Left colon (tissue), 2 donors: Measurements from ENCODE around the gene PGS1. TPM values are rescaled to one million over a fixed set of nuclear protein-coding genes. Genes with fewer than 3 reads are reported as not detected.
"Not testable (repeated sequence)": the region's sequence is repeated elsewhere in the genome, so short reads cannot be mapped to it uniquely, and the experiment has no call there.

Experiments
- ATAC-seq: fragments of 200-7000 bp; cut with Tn5 transposase; one replicate; pipeline ENCODE4 v1.9.1; 2020; ENCODE audit warnings: mild to moderate bottlenecking, moderate library complexity
- DNase-seq, 2 donors: peaks; one replicate each; pipeline ENCODE4 v3.0.0-alpha.2; 2020
- intact Hi-C, 2 donors: fragments of 100-400 bp; cut with DNase I in 1 of 2; cut with micrococcal nuclease in 1 of 2; formaldehyde crosslinking; loops; one replicate each; pipeline versions ENCODE4 v1.11.2 to v1.14.0; 2022; cut with DNase I, micrococcal nuclease
- long read RNA-seq: library from polyadenylated mRNA; unstranded; transcript quantifications from one replicate; pipeline ENCODE4 v2.0.0, GENCODE V29; 2021
- total RNA-seq, 2 donors: library from RNA; stranded (reverse); fragmentation: NEBNext Ultra II Directional; extraction: Animal tissue kit (Norgen Biotek cat#: 25700); gene quantifications; one replicate each; pipeline ENCODE4 v1.2.1, GENCODE V29; 2021
- donor health status: DM: no; HTN: no; CAD: no.
- donor health status: DM: yes; HTN: yes; CAD: no.

The PGS1 gene, protein sequence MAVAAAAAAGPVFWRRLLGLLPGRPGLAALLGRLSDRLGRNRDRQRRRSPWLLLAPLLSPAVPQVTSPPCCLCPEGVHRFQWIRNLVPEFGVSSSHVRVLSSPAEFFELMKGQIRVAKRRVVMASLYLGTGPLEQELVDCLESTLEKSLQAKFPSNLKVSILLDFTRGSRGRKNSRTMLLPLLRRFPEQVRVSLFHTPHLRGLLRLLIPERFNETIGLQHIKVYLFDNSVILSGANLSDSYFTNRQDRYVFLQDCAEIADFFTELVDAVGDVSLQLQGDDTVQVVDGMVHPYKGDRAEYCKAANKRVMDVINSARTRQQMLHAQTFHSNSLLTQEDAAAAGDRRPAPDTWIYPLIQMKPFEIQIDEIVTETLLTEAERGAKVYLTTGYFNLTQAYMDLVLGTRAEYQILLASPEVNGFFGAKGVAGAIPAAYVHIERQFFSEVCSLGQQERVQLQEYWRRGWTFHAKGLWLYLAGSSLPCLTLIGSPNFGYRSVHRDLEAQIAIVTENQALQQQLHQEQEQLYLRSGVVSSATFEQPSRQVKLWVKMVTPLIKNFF
- 10 to 100 TPM; 37.6 to 44.5 TPM for total RNA-seq
- long read RNA-seq, transcript PGS1-201 (10 exons, 2,201 nt) = major isoform, 24 of 68 reads
- long read RNA-seq, partial matches to known transcripts = 6 of 68 reads
- long read RNA-seq, other reads (novel, unspliced or antisense) = 36 of 68 reads

DNA sequence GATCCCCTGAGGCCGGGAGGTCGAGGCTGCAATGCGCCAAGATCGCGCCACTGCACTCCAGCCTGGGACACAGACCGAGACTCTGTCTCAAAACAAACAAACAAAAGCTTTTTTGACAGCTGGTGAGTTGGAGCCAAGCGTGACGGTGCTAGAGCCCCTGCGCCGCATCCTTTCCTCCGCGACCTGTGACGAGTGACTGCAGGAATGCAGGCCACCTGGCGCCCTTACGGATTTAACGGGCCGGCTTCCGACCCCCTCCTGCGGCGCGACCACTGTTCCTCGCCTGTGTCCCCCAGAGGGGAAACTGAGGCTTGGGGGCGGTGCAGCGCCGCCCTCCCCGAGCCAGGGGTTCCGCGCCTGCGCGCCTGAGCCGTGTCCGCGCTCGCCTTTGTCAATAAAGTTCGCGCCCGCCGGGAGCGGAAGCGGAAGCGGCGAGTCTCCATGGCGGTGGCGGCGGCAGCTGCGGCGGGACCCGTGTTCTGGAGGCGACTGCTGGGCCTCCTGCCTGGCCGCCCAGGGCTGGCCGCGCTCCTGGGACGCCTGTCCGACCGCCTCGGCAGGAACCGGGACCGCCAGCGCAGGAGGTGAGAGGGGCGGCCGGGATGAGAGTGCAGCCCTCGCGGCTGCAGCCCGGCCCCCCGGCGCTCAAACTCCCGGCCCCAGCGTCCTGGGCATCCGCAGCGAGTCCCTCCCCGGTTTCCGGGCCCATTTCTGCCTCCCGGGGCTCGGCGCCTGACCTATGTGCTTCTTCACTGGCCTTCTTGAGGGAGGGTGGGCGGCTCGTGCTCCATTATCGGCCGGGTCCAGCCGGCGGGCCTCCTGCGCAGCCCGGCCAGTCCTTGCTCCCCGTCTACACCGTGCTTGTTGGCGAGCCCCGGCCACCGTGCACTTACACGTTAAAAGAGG lies at the start of gene PGS1:
TSS of gene PGS1 (plus strand) at position 425 of the 906 bp plus-strand sequence. CDS start at position 442, 17 bp downstream.
- intact Hi-C loops = no loop called here
- peak; percentile 88 for ATAC-seq
- peak; percentile 72 to 89 for DNase-seq

DNA sequence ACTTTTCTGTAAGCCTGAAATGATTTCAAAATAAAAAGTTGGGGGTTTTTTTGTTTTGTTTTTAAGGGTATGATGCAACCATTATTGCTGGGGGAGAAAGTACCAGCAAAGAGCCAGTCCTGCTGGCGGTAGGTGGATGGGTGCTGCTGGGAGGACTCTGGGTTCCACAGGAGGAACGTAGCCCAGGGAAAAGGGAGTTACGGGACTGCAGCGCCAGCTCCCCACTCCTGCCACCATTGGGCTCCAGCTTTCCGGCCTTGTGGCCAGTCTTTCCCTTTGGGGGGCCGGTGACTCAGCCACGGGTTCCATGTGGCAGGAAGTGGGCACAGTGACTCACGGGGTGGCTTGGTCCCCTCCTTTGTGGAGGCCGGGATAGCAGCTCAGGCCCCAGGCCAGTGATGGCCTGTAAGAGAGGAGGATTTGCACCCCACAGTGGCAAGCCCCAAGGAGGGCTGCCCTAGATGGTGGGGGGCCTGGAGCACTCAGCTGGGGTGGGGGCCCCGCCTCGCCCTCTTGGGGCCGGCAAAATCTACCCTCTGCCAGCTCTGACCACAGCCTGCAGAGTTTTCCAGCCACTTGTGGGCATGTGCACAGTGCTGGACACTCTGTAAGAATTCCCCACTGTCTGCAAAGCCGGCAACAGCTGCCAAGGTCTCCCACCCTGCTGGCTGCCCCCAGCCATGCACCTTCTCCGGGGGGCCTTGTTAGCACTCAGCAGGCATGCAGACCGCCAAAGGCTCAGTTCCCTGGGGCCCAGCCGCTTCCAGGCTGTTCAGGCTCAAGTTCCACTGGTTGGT lies 49.0 kb upstream of the PGS1 start:
- no peak for DNase-seq
- no peak for ATAC-seq
- intact Hi-C loops = no loop called here

DNA sequence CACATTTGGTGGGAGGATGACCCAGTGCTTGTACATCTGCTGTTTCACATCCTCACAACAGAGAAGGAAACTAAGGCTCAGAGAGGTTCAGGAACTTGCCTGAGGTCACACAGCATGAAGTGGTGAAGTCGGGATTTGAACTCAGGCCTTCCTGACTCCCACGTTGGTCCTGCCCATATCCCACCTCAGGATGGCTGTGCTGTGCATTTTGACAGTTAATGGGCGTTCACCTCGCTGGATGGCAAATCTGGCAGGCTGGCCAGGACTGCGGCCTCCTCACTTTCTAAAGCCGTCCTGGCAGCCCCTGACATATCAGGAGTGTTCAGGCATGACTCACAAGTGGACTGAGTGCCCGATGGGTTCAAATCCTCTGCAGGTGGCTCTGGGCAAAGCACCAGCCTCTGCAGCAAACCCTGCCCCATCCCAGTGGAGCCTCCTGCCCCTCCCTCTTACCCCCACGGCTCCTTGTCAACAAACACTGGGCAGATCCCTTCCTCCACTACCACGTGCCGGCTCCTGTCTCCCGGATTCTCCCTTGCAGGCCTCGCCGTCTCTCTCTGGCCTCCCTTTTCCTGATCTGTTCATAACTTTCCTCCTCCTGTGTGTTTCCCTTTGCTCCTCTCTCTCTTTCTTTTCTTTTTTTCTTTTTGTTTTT lies 47.8 kb upstream of the PGS1 start:
- peak; percentile 89 for ATAC-seq
- intact Hi-C loops = no loop called here
- peak in 1 of 2 donors; percentile 48 for DNase-seq

DNA sequence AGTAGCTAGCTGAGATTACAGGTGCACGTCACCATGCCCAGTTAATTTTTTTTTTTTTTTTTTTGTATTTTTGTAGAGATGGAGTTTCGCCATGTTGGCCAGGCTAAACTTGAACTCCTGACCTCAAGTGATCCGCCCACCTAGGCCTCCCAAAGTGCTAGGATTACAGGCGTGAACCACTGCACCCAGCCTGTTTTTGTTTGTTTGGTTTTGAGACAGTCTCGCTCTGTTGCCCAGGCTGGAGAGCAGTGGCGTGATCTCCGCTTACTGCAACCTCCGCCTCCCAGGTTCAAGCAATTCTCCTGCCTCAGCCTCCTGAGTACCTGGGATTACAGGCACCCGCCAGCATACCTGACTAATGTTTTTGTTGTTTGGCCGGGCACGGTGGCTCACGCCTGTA lies 47.1 kb upstream of the PGS1 start:
- DNase-seq, ATAC-seq, intact Hi-C loops: not testable (repeated sequence)

DNA sequence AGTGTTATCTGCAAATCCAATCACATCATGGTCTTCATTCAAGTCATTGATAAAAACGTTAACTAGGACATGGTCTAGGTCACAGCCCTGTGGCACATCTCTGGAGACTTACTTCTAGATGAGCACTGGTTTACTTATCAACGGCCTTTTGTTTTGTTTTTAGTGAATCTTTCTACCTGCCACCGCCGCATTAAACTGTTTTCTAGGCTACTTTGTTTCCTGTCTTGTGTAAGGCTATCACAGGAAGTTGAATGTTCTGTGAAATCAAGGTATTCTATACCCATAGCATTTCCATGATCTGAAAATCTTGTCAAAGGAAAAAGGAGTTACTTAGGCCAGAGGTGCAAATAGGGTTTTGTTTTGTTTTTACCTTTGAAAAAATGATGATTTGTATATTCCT lies 45.5 kb upstream of the PGS1 start:
- intact Hi-C loops = no loop called here
- DNase-seq (no peak), ATAC-seq (no peak)

DNA sequence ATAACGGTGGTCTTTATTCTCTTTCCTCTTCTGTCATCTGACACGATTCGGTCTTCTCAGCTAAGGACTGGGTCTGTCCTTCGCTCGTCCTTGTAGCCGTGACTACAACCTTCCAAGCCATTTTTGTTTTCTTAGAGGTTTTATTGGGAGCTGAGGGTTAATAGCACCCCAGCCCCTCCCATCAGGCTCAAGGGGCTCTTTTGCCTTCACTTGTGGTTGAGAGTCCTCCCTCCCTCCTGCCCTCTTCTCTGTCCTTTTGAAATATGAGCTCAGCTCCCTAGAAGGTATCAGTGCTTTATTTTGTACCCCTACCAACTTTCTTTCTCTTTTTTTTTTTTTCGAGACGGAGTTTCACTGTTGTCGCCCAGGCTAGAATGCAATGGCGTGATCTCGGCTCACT lies 43.2 kb upstream of the PGS1 start:
- intact Hi-C loops = no loop called here
- no peak for DNase-seq
- ATAC-seq = no peak

DNA sequence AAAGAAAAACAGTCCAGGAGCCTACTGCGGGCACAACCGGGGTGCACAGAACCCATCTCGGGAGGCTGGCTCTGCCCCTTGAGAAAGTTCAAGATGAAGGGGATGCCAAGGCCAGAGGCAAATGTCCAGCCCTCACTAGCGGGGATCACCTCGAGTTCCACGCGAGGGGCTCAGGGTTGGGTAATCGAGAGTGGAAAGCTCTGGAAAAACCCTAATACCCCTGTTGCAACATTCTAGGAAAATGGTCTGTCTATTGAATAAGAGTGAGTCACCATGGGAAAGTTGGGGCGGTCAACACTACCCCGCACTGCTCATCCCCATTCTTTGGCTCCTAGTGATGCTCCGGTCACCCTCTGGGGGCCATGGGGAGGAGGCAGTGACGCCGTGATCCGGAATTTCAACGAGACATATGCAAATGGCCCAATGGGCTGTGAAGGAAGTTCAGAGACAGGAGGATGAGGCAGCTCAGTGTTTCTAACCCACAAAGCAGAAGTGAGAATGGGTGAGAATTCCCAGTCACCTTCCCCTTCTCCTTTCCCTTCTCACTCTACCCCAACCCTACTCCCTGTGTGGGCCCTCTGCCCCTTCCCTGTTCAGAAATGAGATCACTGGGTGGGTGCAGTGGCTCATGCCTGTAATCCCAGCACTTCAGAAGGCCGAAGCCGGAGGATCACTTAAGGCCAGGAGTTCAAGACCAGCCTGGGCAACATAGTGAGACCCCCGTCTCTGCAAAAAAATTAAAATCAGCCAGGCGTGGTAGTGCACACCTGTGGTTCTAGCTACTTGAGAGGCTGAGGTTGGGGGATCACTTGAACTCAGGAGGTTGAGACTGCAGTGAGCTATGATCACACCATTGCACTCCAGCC lies 41.0 kb upstream of the PGS1 start:
- no peak for ATAC-seq
- intact Hi-C loops = no loop called here
- DNase-seq = no peak

DNA sequence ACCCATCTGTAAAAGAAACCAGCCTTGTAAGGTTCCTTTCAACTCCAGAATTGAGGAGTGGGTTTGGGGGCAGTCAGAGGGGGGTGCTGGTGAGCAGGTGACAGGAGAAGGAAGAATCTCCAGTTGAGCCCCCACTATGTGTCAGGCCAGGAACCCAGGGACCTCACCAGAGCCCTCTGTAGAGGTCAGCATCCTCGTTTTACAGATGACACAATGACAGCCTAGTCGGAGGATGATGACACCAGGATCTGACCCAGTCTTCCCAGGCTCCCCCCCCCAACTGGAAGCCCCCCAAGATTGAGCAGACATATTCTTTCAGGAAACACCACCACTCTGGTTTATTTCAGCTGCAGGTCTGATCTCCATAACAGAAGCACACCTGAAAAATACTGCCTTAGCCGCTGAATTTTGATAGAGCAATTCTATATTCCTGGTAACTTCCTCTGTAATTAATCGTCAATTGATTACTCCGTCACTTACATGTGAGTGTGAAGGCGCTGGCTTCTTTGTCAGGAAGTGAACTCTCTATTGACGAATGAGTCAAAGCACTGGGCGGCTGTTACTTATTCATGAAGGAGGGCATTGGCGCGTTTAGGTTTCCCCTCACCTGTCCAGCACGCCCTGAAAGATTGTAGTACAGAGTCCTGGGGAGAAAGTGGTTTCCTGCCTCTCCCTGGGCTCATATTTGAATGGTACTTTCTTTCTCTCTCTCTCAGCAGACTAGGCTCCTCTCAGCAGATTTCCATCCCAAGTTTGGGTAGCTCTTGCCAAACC lies 39.8 kb upstream of the PGS1 start:
- ATAC-seq = peak; percentile 79
- DNase-seq = peak; percentile 78
- intact Hi-C loops = no loop called here

DNA sequence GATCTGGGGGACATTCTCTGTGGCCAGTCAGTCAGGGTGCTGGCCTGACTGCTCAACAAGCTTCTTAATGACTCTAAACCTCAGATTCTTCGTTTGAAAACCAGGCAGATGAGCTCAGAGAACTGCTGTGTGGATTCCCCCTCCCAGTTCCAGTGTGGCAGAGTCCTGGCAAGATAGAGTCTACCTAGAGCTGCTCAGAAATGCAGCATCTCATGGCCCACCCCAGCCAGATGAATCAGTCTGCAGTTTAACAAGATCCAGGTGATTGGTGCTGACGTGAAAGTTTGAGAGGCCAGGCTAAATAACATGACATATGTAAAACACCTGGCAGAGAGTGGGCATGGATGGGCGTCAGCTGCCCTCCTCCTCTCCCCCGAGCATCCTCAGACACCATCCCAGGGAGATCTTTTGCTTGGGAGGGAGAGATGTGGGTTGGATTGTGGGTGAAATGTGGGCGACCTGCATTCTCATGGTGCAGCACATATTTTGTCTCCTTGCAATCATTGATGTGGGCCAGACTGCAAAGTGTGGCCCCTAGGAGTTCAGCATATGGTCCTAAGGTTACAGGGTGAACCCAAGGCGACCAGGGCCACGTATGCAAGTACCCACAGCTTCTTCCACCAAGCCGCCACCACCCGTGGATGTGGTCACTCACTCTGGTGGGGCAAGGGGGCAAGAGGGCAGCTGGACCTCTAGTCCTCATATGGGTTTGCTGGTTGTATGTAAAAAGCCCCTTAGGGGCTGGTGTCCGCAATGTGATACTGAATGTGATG lies 38.1 kb upstream of the PGS1 start:
- intact Hi-C loops = no loop called here
- ATAC-seq (no peak), DNase-seq (no peak)

DNA sequence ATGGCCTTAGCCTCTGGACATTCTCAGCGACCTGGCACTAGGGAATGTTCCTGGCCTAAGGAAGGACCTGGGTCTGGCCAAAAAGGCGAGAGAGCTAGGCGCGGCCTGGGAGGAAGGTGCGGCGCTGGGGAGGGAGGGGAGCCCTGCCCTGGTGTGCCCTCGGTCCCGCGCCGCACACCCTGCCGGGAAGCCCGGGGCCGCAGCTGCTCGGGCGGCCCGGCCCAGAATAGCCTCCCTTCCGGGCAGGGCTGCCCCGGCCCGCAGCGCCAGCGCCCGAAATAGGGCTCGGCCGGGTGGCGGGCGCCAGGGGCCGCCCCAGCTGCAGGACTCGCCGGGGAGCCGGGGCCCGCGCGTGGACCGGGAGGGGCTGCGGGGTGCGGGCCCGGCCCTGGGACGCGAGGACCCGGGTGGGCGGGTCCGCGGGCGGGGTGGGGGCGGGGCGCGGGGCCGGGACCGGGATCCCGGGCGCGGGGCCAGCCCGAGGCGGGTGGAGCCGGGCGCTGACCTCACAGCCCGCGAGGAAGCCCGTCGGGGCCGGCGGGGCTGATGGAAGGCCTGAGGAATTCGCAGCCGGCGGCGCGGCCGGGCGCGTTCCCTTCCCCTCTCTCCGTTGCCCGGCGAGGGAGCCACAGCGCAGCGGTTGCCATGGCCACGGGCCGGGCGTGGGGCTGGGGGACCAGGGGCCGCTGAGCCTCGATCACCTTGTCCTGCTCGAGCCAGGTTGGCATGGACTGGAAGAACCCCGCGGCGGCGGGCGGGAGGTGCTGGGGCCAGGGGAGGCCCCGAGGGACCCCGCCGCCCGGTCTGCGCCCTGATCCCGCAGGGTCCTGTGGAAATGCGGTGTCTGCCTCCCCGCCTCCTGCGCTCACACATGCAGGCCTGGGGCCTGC lies 36.6 kb upstream of the PGS1 start:
- DNase-seq = peak; percentile 69 to 81
- ATAC-seq = peak; percentile 68

DNA sequence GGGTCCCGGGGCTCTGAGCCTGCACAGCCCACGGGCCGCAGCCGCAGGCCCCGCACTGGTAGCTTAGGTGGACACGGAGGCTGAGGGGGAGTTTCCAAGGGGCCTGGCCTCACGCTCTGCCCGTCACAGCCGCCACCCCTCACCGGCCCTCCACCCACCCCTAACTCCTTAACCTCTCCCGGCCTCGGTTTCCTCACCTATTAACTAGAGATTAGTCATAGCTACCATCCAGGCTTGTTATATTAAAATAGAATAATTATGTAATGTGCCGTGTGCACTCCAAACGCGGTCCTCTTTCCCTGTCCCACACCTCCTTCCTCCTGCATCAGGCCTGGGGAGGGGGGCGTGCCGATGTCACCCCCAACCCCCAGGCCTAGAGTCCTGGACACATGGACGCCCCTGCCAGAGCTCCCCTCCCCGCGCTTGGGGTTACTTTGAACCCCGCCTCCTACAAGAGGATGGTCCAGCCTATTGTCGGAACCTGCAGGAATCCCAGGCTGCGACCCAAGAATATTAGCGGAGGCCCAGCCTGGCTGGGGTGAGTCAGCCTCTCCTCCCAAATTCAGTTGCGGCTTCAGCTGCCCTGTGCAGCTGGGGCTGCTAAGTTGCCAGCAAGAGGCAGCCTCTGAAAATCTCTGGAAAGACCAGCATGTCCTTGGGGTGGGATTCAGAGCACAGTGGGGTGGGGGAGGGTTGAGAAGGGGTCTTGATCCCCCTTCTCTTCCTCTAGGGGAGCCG lies 35.8 kb upstream of the PGS1 start:
- ATAC-seq (peak; percentile 2), DNase-seq (peak in 1 of 2 donors; percentile 55)
- intact Hi-C loops = no loop called here

More for the DNA sequence above, 36.6 kb upstream of the PGS1 start:
- intact Hi-C loops = no loop called here

DNA sequence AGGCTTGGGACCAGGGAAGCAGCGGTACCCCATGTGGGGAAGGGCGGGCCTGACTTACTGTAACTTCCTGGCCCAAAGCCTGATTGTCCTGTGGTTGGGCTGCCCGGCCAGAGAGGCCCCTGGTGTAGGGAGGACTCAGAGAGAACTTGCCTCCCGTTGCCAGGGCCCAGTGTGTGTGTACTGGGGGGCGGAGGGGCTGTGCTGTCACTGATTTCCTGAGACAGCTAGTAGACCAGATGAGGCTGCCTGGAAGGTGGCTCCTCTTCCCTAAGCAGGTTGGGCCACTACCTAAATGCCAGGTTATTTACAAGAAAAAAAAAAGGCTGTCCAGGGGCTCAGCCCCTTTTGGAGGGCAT lies 35.3 kb upstream of the PGS1 start:
- DNase-seq = peak in 1 of 2 donors; percentile 68
- ATAC-seq = no peak

DNA sequence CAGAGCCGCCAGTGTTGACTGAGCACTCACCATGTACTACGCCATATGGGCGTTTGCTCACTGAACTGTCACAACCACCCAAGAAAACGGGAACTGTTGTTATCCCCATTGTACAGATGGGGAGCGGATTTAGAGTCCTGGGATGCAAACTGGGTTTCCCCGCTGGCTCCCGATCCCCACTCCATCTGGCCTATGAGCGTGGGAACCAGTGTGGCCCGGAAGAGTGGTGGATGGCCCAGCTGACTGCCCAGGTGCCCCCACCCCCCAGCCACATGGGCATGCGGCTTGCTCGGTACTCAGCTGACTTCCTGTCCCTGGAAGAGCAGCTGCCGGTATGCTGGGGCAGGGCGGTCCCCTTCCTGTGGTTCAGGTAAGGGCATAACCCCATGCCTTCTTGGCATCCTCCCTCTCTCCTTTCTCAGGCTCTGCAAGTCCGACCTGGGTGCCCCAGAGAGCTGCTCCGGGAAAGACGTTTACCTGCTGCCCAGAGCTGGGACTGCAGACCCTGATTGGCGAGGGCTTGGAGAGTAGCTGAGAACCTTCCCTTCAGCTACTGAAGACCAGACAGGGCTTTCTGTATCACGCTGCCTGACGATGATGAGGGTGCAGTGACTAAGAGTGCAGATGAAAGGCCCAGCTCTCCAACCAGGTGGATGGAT lies 34.8 kb upstream of the PGS1 start:
- ATAC-seq (no peak), DNase-seq (peak; percentile 64 to 65)
- intact Hi-C loops = no loop called here

More for the DNA sequence above, 35.3 kb upstream of the PGS1 start:
- intact Hi-C loops = no loop called here

DNA sequence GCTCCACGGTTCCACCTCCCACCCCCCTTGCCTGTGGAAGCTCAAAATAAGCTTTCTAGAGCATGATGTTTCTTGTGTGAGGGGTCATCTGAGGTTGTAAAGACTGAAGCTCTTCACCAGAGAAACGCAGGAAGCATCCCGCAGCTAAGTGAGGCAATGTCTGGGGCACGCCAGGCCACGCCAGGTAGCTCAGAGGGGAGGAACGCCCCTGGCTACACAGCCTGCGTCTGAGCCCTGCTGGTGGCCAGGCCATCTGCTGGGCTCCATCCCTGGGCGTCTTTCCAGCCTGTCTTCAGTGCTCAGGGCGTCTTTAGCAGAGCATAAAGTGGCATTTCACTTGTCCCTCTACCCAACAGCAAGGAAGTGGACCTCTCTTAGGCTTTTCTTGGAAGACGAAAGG lies 33.8 kb upstream of the PGS1 start:
- DNase-seq (no peak), ATAC-seq (no peak)
- intact Hi-C loops = no loop called here
